T-helper 22 cell (primary cell): Measurements from ENCODE around the gene TBXAS1.
"Not testable (repeated sequence)": the region's sequence is repeated elsewhere in the genome, so short reads cannot be mapped to it uniquely, and the experiment has no call there.

Experiments
- DNase-seq: peaks from one replicate; pipeline ENCODE4 v3.0.0-alpha.2; 2020; ENCODE audit warnings: low read depth

TBXAS1 gene

DNA sequence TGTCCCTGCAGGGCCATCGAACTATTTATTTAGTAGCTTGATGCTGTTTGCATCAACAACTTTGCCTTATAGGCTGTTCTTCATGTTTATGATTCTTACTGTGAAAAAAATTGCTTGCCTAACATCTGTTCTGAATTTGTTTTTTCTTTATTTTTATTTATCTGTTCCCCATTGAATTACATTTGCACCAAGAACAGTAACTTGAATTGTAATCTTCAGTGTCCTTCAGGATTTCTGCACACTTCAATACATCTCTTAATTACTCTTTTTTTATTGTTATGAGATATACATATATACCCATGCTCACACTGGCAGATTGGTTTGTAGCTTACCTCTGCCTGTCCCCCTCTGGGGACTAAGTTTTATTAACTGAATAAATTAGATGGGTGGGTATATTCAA is 64.4 kb downstream of the TBXAS1 start:
- no peak for DNase-seq

- no peak for DNase-seq
Observed at GRCh38 chr7:139893999-139894398, 64.9 kb downstream of the TBXAS1 start.

DNA sequence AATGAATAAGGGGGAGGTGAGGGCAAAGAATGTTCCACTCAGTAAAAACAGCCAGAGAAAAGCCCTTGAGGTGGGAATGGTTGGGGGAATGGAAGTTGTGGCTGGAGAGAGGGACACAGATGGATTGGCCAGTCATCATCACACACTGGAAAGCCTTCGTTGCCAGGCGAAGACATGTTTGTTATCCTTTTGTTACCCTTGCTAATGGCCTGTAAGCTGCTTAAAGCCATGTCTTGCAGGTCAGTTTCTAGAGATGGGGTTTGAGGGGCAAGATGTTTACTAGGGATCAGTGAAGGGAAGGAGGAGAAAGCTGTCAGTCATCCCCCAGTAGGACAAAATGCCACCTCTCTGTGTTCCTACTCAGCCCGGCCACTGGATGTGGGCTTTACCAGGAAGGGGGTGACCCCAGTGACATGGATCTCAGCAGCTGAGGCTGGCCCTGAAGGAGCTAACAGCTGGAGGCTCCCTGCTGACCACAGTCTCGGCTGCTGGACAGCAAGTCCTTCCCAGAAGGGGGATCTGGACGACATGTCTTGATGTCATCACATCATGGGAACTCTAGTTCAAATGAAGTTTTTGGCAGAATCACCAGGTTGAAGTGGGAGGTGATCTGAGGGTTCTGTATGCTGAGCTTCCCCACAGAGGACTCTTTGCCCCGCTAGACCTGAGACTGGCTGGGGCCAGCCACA is 66.2 kb downstream of the TBXAS1 start:
- DNase-seq: no peak

- no peak for DNase-seq
Observed at GRCh38 chr7:139896288-139896687, 67.2 kb downstream of the TBXAS1 start.

DNA sequence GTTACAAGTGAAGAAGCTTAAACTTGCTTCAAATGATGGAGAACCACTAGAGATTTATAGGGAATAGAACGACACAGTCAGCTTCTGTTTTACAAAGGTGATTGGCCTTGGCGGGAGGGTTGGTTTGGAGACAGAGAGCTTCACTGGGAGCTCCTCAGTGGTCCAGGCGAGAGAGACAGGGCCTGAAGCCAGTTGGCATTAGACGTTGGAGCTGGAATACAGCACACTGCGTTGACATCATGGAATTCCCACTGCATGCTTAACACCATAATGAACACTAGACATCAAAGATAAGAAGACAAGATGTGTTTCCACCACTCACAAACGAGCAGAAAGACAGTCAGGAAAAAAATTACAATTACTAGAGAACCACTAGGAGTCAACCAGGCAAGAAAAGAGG is 67.8 kb downstream of the TBXAS1 start:
- DNase-seq: no peak

- no peak for DNase-seq
Observed at GRCh38 chr7:139897422-139898090, 68.5 kb downstream of the TBXAS1 start.

DNA sequence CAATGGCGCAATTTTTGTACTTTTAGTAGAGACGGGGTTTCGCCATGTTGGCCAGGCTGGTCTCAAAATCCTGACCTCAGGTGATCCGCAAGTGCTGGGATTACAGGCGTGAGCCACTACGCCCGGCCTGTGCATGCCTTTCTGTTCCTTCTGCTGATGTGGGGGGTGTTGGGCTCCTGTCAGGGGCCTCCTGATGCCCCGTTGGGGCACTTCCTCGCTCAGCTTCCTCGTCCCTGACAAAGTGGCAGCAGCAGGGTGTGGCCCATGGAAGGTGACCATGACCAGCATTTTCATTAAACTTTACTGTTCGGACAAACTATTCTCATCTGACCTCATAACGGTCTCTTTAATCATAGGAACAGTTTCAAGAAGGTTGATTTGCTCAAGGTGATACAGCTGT is 69.4 kb downstream of the TBXAS1 start:
- no peak for DNase-seq

DNA sequence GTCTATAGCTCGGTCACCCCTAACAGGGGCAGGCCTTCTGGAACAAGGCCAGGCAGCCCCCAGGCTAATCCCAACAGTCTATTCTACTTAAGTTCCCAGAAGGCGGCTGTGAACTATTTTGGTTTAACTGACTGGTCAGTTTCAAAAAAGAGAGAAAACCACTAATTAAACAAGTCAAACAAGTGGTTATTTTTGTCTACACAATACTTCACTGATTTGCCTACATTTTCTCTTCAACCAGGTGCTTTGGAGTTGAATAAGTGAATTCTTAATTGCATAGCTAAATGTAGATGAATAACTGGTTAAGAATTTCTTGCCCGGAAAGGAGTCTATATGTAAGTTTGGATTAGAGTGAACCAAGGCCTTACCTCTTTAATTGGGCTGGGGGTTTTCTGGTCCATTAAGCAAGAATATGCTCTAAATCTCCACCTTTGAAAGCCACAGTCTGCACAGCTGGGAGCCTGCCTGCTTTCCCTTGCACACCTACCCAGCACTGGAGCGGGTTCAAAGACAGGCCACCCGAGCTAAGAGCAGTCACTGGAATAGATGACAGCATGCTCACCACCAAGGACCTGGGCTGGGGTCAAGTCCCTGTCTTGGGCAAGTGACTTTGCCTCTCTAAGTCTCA is 70.4 kb downstream of the TBXAS1 start:
- no peak for DNase-seq

GRCh38 chr7:139900326-139900725 is 71.3 kb downstream of the TBXAS1 start:
- DNase-seq: no peak

DNA sequence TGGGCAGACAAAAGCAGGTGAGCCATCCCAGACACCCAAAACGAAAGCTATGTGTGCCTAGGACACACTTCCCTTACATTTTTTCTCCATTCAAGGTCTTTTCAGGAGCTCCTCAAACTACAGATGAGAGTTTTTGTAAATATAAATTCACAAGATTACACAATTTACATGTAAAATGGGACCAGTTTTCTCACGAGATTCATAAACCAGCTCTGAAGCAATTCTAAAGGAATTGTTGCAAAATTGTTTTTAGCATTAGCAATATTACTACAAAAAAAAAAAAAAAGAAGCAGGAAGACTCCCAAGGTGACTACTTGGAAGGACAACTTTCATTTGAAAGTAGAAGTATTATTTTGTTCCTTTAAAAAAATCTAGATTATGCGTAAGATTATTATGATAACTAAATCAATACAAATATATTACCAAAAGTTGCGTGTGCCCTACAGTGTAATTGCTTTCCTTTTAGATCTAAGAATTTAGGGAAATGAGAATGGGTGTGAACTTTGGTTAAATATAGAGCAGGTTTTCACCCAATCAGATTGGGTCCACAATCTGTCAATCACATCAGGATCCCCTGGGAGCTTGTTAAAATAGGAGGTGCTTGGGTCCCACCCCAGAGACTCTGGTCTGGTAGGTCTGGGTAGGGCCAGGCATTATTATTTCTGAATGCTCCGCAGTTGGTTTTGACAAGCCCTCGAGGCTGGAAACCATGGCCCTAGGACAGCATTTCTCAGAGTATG is 72.2 kb downstream of the TBXAS1 start:
- no peak for DNase-seq

GRCh38 chr7:139901901-139902300 is 72.8 kb downstream of the TBXAS1 start:
- DNase-seq: no peak

DNA sequence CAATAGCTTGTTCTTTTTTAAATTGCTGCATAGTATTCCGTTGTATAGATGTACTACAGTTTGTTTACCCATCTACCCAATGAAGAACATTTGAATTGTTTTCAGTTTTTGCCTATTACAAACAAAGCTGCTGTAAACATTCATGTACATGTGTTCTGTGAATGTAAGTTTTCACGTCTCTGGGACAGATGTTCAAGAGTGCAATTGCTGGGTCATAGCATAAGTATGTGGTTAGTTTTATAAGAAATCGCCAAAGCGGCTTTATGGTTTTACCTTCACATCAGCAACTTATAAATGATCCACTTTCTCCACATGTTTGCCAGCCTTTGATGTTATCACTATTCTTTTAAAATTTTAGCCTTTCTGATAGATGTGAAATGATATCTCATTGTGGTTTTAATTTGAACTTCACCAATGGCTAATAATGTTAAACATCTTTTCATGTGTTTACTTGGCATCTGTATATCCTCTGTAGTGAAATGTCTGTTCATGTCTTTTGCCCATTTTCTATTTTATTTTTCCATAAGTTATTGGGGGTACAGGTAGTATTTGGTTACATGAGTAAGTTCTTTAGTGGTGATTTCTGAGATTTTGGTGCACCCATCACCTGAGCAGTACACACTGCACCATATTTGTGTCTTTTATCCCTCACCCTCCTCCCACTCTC is 73.5 kb downstream of the TBXAS1 start:
- no peak for DNase-seq

- not testable (repeated sequence) for DNase-seq
Observed at GRCh38 chr7:139903103-139903477, 74.0 kb downstream of the TBXAS1 start.

- no peak for DNase-seq
Observed at GRCh38 chr7:139906879-139907278, 77.8 kb downstream of the TBXAS1 start.

DNA sequence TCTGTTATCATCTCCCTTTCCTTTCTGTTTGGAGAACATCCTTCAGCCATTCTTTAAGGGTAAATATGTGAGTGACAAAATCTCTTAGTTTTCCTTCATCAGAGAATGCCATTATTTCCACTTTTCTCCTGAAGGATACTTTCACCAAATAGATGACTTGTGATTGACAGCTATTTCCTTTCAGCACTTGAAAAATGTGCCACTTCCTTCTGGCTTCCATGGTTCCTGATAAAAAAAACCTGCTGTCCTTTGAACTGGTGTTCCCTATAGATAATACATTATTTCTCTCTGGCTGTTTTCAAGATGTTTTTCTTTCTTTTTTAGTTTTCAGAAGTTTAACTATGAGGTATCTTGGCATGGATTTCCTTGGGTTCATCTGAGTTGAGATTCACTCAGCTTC is 79.7 kb downstream of the TBXAS1 start:
- no peak for DNase-seq

GRCh38 chr7:139909379-139910050 is 80.5 kb downstream of the TBXAS1 start:
- no peak for DNase-seq

DNA sequence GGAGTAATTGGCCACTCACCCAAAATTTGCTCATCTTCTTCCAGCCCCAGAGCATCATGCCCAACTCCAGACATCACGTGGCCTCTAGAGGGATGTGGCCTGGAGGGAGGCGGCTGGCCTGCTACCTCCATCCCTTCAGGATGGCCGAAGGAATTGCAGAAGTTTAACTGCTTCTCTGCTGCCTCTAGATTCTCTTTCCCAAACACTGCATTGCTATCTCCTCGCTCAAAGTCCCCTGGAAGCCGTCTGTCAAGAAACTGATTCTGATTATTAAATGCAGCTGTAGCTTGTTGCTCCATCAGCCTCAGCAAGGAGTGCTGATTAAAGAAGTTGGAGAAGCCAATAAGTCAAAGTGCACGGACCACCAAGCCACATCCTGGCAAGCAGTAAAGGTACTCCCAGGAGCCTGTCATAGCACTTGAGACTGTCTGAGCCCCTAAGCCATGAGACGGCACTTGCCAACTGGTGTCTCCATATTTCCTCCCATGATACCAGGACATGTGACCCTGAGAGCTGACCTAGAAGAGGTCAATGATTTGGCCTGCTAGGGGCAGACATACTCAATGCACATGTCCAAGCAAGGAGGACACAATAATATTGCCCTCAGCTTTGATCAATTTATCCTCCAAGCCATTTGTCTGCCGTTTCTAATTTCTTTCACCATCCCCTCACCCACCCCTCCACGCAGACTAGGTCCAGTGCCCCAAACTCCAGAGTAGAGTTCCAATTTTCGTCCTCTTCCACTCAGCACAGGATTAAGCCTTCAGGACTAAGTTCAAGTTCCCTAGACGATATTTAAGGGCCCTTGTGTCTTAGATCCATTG is 84.2 kb downstream of the TBXAS1 start:
- no peak for DNase-seq

- no peak for DNase-seq
Observed at GRCh38 chr7:139913845-139914135, 84.7 kb downstream of the TBXAS1 start.

DNA sequence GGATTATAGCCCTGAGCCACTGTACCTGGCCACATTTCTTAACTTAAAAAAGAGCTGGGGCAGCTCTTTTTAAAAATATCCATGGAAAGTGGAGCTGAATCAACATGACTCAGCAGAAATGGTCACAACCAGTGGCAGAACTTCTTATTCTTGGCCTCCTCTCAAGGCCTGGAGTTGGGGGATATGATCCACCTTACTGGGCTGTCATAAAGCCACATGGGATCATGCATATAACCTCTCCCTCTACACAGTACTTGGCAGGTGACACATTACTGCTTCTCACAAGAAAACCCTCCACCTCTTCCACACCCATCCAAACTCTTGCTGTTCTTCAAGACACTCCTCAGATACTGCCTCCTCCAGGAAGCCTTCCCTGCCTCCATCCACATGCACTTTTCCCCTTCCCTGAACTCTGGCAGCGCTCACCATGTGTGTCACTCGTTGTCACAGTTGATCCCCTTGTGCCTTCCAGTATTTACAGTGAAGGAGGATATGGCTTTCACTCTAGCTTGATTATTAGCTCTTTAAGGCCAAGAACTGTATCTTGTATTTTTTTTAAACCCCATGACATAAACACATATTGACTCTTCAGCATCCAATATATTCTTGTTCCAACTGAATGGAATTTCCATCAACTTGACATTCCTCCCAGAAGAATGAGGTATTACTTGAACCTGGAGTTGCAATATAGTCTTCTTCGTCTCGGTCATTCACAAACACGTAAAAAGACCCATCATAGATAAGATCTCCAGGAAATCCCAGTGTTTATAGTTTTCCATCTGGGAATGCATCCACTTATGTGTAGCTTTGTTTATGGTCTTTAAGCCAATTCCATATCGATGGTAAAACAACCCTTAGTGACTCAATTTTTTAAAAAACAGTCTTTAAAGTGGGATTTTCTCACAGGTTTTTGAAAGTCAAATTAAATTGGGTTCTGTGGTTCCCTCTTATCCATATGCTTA is 85.5 kb downstream of the TBXAS1 start:
- no peak for DNase-seq
